CD1c-positive myeloid dendritic cell (primary cell): ENCODE measurements around the gene CPN2.

Experiments used
- DNase-seq: peaks from one replicate; pipeline ENCODE4 v3.0.0-alpha.2; 2016; ENCODE audit errors: extremely low spot score

CPN2 gene

GRCh38 chr3:194328053-194328657, 23.0 kb downstream of the CPN2 start:
- DNase-seq: no peak

DNA sequence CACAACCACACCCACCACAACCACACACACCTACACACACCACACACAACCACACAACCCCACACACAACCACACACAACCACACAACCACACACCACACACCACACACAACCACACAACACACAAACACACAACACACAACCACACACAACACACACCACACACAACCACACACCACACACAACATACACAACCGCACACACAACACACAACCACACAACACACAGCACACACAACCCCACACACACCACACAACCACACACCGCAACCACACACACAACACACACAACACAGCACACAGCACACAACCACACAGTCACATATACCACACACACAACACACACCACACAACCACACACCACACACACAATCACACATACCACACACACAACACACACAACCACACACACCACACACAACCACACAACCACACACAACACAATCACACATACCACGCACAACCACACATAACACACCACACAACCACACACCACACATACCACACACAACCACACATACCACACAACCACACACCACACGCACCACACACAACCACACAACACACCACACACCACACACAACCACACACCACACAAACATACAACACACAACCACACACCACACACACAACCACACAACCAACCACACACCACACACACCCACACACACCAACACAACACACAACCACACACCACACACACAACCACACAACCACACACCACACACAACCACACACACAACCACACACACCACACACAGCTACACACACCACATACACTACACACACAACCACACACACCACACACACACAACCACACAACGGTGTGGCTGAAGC, 23.7 kb downstream of the CPN2 start:
- no peak for DNase-seq

DNA sequence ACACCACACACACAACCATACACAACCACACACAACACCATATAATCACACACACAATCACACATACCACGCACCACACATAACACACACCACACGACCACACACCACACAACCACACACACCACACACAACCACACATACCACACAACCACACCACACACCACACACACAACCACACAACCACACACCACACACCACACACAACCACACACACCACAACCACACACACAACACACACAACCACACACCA, 24.2 kb downstream of the CPN2 start:
- DNase-seq: no peak

DNA sequence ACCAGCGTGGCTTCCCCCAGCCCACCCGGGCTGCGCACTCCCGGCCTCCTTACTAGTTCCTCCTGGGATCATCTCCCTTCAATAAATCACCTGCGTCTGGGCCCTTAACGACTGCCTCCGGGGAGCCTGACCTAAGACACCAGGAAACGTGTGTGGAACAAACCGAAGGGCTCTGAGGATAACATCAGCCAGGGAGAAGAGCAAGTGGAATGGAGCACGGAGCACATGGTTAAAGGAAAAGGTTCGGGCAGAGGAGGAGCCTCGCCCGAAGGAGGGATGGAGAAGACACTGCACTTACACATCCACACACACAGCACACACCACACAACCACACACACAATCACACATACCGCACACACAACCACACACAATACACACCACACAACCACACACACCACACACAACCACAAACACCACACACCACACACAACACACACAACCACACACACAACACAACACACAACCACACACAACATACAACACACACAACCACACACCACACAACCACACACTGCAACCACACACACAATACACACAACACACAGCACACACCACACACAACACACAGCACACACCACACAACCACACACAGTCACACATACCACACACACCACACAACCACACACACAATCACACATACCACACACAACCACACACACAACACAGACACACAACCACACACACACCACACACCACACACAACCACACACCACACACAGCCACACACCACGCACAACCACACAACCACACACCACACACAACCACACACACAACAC, 24.7 kb downstream of the CPN2 start:
- DNase-seq: no peak

DNA sequence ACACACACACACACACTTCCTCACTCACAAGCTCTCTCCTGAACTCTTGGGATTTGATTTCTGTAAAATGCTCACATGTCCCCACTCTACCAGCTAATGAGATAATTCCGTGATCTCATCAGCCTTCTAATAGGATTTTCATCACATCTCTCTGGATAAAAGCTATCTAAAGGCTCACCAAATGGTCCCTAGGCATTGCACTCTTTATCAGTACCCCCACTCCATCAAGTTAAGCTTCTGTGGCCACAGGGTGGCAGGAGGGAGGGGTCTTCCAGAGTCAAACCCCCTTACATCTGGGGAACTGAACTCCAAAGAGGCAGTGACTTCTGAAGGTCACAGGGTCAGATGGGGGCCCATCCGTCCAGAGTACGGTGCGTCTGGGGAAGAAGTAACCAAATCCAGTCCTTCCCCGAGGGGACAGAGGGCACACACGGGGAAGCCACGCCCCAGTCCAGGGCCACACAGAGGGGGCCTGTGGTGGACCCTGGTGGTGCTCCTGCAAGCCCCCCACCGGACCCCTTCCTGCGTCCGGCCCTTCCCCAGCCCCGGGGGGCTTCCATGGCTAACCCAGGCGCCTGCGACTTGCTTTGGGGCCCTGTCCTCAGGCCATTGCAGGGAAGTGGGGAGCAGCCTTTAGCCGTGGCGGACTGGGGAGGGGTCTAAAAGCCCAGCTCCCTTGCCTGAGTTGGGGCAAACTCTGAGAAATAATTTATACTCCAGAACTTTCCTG, 25.5 kb downstream of the CPN2 start:
- no peak for DNase-seq

DNA sequence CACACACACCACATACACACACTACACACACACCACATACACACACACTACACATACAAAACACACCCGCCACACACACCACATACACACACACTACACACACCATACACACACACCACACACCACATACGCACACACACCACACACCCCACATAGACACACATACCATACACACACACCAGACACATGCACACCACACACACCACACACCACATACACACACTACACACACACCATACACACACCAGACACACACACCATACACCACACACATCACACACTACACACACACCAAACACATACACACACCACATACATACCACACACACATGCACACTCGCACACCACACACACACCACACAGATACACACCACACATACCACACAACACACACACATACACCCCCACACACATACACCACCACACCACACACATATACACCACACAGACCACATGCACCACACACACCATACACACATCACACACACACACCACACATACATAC, 26.3 kb downstream of the CPN2 start:
- DNase-seq: no peak

DNA sequence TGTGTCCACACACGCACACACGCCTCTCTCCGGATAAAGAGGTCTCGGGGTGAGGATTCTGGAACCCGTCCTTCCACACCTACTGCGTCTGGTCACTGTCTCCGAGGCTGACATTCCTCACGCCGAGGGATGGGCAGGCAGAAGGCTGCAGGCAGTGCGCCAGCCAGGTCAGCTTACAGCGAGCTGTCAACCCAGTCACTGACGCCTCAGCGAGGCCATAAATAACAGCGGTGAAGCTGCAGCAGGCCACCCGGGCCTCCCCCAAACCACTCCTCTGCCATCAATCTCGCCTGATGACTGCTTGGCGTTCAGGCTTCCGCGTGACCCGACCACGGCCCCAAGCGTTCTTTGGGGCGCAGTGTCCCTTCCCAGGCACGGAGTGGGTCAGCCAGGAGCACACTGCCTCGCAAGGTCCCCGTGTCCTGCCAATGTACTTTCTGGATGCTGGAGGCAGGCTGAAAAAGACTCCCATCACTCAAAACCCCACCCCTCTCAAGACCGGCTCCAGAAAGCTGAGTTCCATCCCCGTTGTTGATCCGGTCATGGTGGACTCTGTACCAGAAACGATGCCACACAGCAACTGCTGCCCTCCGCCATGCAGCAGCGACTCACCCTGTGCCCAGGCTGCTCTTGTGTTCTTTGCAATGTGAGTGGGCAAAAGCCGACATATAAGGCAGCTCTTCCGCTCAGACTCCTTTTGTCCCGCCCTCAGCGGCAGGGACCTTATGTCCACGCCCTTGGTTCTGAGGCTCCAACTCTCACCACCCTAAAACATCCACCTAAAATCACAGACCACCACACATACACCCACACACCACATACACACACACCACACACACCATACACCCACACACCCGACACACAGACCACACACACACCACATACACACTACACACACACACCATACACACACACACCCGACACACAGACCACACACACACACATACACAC, 27.1 kb downstream of the CPN2 start:
- DNase-seq: peak; percentile 62

GRCh38 chr3:194322678-194323211, 28.4 kb downstream of the CPN2 start:
- peak; percentile 19 for DNase-seq

- no peak for DNase-seq
Observed at GRCh38 chr3:194321693-194322640, 29.2 kb downstream of the CPN2 start.

GRCh38 chr3:194320744-194321243, 30.3 kb downstream of the CPN2 start:
- DNase-seq: no peak

- no peak for DNase-seq
Observed at GRCh38 chr3:194320100-194320499, 31.0 kb downstream of the CPN2 start.

GRCh38 chr3:194318511-194319161, 32.5 kb downstream of the CPN2 start:
- no peak for DNase-seq

DNA sequence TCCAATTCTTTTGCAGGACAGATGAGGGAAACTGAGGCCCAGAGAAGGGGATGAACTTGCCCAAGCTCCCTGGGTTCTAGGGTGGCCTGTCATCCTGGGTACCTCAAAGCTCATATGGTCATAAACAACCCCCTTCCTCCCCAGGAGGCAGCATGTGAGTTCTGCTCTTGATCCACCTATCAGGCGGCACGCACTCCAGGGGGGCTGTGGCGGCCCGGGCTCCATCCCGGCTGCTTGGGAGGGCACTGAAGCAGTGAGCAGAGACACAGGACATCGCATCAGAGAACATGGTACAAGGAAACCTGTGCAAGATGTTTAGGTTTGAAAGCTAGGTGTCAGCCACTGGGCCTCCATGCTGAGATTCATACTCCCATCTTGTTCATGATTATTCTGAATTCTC, 34.2 kb downstream of the CPN2 start:
- no peak for DNase-seq

- DNase-seq: no peak
Observed at GRCh38 chr3:194315965-194316361, 35.2 kb downstream of the CPN2 start.

DNA sequence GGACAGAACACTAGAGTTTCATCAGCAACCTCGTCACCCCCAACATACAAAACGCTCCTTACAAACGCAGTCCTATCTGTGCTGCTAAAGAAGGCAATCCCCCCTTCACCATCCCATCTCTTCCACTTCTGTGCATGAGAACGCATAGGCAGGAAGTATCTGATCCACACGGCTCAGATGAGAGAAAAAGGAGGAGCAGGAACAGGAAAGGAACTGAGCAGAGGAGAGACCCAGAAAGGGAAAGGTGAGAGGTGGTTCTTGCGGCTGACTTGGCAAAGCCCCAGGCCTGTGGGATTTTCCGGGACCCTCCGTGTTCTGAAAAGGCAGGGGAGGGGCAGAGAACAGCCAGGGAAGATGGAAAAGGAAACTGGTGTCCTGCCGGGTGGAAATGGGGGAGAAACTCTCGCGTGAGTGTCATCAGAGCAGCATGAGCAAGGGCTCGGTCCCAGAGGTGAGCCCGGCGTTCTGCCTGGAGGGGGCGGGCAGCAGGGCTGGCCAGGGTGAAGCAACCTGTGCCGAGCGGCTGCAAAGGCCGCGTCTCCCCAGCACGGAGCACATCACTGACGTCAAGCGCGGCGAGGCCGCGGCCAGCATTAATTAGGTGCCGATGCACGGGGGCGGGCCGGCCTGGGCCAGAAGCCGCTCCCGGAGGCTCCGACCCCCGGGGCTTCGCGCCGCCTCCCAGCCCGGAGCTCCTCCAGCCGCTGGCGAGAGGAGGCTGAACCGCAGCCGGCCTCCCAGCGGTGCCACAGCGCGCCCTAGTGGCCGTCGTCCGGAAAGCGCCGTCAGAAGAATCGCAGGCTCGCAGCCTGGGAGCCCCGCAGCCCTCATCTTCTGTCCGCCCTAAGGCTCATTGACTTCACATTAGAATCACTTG, 35.8 kb downstream of the CPN2 start:
- peak; percentile 86 for DNase-seq

DNA sequence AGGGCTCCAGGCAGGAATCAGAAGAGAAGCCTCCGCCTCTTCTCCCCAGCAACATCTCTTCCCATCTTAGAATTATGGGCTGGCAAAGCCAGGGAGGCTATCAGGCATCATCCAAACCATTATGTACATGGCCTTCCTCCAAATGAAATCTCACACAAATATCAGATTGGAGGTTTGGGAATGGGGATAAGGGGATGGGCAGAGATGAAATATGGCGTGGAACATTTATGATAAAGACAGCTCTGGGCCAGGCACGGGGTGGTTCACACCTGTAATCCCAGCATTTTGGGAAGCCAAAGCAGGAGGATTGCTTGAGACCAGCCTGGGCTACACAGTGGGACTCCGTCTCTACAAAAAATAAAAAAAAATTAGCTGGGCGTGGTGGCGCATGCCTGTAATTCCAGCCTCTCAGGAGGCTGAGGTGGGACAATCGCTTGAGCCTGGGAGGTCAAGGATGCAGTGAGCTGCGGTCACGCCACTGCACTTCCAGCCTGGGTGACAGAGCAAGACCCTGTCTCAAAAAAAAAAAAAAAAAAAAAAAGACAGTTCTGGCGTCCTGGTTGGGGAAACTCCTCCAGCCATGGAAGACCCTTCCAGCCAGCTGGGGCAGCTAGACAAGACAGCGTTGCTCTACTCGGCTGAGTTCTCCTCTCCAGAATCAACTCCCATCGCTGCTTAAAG, 36.6 kb downstream of the CPN2 start:
- DNase-seq: no peak
